Activated effector memory CD4-positive, alpha-beta T cell treated with anti-CD3 and anti-CD28 coated beads, Interleukin-2, amount 50 U/mL, for 16 hours (primary cell): ENCODE measurements around the gene IRAK2.
"Not testable (repeated sequence)": the region's sequence is repeated elsewhere in the genome, so short reads cannot be mapped to it uniquely, and the experiment has no call there.

Source experiments
- DNase-seq: peaks from one replicate; pipeline ENCODE4 v3.0.0-alpha.2; 2020

The IRAK2 gene, protein sequence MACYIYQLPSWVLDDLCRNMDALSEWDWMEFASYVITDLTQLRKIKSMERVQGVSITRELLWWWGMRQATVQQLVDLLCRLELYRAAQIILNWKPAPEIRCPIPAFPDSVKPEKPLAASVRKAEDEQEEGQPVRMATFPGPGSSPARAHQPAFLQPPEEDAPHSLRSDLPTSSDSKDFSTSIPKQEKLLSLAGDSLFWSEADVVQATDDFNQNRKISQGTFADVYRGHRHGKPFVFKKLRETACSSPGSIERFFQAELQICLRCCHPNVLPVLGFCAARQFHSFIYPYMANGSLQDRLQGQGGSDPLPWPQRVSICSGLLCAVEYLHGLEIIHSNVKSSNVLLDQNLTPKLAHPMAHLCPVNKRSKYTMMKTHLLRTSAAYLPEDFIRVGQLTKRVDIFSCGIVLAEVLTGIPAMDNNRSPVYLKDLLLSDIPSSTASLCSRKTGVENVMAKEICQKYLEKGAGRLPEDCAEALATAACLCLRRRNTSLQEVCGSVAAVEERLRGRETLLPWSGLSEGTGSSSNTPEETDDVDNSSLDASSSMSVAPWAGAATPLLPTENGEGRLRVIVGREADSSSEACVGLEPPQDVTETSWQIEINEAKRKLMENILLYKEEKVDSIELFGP

DNA sequence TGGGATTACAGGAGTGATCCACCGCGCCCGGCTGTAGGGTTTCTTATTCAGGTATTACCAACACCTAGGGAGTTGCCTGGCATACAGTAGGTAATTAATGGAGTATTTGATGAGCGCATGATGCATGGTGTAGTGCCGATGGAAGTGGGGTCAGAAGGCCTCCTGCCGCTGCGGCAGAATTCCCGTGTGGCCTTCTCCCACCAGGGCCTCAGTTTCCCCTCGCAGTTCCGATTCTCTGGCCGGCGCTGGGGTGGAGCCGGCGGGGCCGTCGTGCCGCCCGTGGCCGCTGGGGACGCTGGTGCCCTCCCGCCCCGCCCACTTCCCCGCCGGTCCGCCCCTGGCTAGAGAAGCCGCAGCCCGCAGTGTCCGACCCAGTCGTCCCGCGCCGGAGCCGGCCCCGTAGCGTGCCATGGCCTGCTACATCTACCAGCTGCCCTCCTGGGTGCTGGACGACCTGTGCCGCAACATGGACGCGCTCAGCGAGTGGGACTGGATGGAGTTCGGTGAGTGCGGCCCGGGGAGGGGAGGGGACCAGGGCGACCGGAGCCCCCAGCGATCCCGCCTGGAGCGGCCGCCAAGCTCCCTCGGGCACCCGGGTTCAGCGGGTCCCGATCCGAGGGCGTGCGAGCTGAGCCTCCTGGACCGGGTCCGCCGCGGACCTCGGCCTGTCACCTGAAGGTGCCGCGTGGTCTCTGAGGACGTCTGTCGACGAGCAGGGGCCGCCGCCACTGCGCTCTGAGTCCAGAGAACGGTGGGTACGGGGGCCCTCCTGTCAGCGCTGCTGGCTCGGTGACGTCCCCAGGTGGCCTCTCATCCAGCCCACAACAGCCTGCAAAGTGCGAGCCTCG, at the start of gene IRAK2:
IRAK2 (plus strand) TSS at position 374 of the 848 bp plus-strand sequence; CDS start at position 410, 36 bp downstream.
- peak; percentile 86 for DNase-seq

DNA sequence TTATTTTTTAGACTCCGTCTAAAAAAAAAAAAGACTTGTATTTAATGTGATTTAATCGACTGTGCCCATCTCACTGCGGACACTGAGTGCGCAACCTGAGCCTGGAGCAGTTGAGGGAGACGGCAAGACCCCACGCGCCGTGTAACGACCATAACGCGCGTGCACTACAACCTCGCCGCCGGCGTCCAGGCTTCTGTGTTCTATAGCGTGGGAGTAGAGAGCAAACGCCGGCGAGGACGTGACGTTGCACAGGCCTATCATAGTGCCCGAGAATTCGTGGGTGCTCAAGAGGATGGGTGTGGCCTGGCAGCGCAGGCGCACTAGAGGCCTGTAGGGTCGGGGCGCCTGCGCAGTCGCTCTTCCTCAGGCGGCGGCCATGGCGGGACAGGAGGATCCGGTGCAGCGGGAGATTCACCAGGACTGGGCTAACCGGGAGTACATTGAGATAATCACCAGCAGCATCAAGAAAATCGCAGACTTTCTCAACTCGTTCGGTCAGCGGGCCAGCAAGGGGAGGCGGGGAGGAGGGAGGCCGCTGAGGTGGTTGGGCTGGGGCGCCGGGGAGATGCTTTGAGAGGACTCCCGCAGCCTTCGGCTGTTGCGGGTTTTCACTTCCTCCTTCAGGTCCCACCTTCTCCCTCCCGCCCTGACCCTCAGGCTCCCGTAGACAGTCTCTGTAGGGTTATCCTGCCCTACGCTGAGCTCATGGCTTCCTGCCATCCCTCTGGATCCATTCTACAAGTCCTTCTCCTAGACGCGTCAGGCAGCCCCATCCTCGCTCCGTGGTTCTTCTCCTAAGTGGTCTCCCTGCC, 49.2 kb upstream of the IRAK2 start, which contains the start of gene BRK1:
BRK1 (plus strand) TSS at position 350 of the 812 bp plus-strand sequence; CDS start at position 377, 27 bp downstream.
- DNase-seq: peak; percentile 97

DNA sequence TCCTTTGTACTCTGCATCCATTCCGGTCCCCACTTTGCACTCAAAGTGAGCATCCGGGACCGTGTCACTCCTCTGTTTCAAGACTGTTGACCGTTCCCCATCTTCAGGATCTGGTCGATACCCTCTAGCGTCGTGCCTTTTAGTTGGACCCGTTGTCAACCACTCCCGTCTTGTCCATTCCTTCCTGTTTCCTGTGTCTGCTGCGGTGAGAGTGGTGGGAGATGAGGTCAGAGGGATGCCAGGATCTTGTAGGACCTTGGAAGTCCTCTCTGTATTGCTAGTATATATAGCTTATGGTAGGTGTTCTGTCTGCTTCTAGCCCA, 48.6 kb upstream of the IRAK2 start:
- no peak for DNase-seq

DNA sequence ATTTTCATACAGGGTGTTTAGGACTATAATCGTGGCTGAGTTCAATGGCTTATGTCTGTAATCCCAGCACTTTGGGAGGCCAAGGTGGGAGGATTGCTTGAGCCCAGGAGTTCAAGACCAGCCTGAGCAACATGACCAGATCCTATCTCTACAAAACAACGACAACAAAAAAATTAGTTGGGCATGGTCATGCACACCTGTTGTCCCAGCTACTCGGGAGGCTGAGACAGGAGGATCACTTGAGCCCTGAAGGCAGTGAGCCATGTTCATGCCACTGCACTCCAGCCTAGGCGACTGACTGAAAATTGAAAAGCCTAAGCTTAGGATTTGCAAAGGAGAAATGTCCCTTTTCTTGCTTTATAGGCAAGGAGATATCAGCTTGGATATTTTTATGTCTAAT, 47.8 kb upstream of the IRAK2 start:
- DNase-seq: no peak

DNA sequence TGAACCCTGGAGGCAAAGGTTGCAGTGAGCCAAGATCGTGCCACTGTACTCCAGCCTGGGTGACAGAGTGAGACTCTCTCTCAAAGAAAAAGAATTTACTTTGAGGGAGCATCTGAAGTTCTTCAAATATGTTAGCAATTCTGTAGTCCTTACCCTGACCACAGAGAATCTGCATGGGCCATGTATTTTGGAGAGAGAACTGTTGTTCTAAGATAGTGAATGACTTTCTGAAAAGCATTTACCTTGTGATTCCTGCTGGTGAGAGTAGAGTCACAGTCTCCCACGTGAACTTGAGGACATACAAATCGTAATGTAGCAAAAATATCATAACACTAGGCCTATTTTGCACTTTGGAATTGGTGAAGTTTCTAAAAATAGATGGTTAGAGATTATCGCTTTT, 45.3 kb upstream of the IRAK2 start:
- DNase-seq: no peak

DNA sequence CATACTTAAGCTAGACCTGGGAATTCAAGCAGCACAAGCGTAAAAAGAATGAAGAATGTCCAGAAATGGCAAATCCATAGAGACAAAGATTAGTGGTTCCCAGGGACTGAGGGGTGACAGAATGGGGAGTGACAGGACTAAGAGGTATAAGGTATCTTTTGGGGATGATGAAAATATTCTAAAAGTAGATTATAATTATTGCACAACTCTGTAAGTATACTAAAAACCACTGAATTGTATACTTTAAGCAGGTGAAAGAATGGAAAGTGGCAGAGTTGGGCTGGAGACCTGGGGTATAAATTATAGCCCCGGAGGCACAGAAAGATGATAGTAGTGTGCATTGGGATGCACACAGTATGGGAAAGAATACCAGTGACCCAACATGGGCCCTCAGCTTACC, 43.7 kb upstream of the IRAK2 start:
- DNase-seq: no peak

DNA sequence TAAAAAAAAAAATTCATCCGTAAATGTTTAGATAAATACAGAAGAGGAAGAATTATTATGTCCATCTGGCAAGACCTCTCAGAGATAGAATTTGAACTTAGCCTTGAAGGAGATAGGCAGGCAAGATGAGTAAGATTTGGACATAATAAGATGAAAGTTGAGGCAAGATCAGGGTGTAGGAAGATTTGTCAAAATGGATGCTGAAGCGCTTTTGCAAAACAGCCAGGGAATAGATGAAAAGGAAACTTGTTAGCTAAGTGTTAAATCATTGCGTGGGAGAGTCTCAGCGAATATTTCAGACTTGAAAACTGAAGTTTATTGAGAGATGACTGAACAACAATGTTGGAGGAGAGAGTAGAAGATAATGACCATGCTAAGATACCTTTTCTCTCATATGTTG, 42.0 kb upstream of the IRAK2 start:
- no peak for DNase-seq

DNA sequence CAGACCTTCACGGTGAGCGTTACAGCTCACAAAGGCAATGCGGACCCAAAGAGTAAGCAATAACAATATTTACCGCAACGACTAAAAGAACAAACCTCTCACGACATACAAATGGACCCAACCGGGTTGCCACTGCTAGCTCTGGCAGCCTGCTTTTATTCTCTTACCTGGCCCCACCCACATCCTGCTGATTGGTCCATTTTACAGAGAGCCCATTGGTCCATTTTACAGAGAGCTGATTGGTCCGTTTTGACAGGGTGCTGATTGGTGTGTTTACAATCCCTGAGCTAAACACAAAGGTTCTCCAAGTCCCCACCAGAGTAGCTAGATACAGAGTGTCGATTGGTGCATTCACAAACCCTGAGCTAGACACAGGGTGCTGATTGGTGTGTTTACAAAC, 28.8 kb upstream of the IRAK2 start:
- DNase-seq: not testable (repeated sequence)

DNA sequence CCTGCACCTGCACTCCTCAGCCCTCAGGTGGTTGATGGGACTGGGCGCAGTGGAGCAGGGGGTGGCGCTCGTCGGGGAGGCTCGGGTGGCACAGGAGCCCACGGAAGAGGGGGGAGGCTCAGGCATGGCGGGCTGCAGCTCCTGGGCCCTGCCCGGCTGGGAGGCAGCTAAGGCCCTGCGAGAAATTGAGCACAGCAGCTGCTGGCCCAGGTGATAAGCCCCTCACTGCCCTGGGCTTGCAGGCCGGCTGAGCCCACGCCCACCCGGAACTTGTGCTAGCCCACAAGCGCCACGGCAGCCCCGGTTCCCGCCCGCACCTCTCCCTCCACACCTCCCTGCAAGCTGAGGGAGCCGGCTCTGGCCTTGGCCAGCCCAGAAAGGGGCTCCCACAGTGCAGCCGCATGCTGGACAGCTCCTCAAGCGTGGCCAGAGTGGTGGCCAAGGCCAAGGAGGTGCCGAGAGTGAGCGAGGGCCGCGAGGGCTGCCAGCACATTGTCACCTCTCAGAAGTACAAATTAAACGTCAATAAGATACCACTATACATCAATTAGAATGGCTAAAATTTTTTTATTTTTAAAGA, 28.2 kb upstream of the IRAK2 start:
- DNase-seq: no peak

DNA sequence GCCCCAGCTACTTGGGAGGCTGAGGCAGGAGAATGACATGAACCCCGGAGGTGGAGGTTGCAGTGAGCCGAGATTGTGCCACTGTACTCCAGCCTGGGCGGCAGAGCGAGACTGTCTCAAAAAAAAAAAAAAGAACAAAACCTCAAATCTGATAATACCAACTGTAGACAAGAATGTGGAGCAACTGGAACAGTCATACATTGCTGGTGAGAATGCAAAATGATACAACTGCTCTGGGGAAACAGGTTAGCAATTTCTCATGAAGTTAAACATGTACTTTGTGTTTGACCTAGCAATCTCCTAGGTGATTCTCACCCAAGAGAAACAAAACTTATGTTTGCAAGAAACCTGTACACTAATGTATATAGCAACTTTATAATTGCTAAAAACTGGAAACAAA, 27.5 kb upstream of the IRAK2 start:
- DNase-seq: no peak

DNA sequence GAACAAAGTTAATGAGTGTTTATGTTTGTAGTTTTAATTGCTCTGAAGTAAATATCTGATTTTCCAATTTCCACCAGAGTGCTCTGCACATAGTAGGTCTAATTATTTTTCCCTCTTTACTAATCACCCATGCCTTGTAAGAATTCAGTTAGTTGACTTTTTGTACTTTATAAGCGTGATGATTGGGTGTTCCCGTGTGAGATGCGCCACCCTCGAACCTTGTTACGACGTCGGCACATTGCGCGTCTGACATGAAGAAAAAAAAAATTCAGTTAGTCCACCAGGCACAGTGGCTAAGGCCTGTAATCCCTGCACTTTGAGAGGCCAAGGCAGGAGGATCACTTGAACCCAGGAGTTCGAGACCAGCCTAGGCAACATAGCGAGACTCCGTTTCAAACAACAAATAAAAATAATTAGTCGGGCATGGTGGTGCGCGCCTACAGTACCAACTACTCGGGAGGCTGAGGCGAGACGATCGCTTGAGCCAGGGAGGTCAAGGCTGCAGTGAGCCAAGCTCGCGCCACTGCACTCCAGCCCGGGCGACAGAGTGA, 23.6 kb upstream of the IRAK2 start:
- DNase-seq: peak; percentile 63

DNA sequence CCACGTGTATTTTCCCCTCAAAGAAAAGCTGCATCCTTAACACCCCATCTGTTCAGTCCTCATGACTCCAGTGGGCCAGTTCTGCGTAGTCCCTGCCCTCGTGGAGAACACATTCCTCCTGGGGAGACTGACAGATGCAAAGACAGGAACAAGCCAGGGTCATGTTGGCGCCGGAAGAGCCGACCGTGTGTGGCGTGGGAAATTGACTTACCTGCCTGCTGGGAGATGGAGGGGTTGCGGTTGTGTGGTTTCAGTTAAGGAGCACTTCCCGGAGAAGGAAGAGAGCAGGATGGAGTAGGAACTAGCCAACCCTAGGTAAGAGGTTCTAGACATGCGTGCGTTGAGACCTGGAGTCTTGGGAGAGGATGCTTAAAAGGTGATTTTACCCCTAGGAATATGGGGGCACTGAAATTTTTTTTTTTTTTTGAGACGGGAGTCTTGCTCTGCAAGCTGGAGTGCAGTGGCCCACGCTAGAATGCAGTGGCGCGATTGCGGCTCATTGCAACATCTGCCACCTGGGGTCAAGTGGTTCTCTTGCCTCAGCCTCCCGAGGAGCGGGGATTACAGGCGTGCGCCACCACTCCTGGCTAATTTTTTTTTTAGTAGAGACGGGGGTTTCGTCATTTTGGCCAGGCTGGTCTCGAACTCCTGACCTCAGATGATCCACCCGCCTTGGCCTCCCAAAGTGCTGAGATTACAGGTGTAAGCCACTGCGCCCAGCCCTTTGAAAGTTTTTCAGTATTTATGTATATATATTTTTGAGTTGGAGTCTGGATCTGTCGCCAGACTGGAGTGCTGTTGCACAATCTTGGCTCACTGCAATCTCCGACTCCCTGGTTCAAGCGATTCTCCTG, 21.8 kb upstream of the IRAK2 start:
- peak; percentile 68 for DNase-seq

DNA sequence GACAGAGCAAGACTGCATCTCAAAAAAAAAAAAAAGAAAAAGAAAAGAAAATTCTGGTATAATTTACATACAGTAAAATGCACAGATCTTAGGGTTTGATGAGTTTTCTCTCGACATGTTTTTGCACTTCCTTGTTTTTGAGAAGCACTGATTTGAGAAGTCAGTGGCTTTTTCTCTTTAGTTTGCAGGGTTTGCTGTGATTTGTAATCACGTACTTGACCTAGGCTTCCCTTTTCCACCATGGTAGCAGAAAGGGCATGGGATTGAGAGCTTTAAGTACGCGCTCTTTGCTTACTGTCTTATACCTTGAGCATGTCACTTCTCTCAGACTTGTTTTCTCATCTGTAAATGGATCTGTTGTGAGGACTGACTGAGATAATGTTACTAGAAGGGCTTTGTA, 19.0 kb upstream of the IRAK2 start:
- no peak for DNase-seq

DNA sequence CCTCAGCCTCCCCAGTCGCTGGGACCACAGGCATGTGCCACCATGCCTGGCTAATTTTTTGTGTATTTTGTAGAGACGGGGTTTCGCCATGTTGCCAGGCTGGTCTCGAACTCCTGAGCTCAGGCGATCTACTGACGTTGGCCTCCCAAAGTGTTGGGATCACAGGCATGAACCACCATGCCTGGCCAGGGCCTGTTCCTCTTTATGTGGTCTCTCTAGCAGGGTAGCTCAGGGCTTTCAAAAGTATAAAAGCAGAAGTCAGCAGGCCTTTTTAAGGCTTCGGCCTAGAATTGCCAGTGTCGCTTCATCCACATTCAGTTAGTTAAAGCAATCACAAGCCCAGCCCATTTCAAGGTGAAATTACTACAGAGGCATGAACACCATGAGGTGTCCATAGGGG, 15.5 kb upstream of the IRAK2 start:
- DNase-seq: no peak

DNA sequence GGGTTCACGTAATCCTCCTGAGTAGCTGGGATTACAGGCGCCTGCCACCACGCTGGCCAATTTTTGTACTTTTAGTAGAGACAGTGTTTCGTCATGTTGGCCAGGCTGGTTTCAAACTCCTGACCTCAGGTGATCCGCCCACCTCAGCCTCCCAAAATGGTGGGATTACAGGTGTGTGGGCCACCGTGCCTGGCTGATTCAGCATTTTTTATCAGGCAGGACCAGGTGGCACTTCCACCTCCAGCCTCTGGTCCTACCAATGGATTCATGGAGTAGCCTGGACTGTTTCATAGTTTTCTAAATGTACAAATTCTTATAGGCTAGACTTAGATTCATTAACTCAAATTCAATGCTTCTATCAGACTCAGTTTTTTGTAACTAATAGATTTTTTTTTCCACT, 13.7 kb upstream of the IRAK2 start:
- no peak for DNase-seq

DNA sequence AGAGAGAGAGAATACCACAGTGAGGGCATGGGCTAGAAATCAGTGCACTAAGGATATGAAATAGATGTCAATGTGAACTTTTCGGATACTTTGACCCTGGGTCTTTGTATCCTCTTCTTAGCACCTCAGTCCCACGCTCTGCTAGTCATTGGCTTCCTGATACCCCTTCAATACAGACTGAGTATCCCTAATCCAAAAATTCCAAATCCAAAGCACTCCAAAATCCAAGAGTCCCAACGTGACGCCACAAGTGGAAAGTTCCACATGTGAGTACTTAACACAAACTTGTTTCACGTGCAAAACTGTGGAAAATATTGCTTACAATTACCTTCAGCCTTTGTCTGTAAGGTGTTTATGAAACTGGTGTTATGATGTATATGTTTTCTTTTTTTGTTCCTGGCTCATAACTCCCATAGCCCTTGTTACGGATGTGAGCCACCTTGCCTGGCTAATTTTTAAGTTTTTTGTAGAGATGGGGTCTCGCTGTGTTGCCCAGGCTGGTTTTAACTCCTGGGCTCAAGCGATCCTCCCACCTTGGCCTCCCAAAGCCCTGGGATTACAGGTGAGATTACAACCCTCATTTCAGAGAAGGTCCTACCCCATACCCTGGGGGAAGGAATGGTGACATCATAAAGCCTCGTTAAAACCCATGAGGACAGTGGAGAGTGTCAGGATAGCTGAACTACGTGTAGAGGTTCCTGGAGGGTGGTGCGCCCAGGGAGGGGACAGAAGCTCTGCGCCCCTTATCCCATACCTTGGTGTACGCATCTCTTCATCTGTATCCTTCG, 10.2 kb upstream of the IRAK2 start:
- DNase-seq: no peak

DNA sequence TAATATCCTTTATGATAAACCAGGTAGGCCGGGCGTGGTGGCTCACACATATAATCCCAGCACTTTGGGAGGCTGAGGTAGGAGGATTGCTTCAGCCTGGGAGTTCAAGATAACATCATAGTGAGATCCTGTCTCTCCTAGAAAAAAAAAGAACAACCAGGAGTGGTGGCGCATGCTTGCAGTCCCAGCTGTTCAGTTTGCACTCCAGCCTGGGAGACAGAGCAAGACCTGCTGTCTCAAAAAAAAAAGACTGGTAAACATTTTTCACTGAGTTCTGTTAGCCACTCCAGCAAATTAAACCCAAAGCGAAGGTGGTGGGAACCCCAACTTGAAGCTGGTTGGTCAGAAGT, 9.6 kb upstream of the IRAK2 start:
- DNase-seq: no peak

DNA sequence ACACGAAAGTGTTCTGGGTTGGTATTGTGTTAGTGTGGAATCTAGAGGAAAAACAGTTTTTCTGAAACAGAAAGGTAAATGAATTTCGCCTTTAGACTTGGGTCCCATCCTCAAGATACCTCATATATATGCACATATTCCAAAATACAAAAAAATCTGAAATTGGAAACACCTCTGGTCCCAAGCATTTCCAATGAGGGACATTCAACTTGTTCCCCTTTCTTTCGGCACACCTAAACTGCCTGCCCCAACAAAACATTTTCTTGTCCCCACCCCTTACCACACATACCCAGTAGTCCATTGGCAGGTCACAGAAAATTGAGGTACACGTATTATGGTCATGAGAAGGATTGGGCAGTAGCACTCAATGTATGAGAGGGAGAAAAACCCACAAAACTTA, 9.1 kb upstream of the IRAK2 start:
- no peak for DNase-seq

DNA sequence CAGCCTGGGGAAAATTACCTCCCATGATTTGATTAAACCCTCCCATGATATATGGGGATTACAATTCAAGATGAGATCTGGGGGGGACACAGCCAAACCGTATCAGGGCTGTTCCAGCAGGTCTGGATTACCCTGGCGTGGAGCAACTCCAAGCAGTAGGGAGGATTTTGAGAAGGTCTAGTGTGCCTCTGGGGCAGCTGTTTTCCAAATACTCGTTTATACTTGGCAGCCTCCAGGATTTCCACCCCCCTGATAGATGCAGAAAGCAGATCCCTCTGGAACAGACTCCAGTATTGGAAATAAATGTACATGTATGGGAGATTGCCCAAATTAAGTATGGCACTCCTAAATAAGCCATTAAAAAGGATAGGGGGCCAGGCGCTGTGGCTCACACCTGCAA, 7.7 kb upstream of the IRAK2 start:
- no peak for DNase-seq

DNA sequence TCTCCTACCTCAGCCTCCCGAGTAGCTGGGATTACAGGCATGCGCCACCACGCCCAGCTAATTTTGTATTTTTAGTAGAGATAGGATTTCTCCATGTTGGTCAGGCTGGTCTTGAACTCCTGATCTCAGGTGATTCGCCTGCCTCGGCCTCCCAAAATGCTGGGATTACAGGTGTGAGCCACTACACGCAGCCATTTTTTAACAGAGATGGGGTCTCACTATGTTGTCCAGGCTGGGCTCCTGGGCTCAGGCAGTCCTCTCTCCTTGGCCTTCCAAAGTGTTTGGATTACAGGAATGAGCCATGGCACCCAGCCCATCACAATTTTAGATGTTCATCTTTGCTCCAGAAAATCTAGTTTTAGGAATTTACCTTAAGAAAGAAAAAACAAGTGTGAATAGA, 6.2 kb upstream of the IRAK2 start:
- DNase-seq: not testable (repeated sequence)
